GM12875 (cell line): ENCODE measurements around the gene PRKN.

ENCODE experiments used
- H3K4me3 ChIP-seq: one replicate; pipeline ENCODE4 v1.5.1; 2011; ENCODE audit warnings: low read depth, low read length, control low read depth
- CTCF ChIP-seq: IDR thresholded peaks from 2 replicates; pipeline ENCODE4 v1.5.1; 2011; ENCODE audit warnings: low read depth, mild to moderate bottlenecking, control low read depth, inconsistent platforms, low read length, moderate library complexity, borderline replicate concordance; ENCODE audit not compliant: insufficient read depth

Gene PRKN

DNA sequence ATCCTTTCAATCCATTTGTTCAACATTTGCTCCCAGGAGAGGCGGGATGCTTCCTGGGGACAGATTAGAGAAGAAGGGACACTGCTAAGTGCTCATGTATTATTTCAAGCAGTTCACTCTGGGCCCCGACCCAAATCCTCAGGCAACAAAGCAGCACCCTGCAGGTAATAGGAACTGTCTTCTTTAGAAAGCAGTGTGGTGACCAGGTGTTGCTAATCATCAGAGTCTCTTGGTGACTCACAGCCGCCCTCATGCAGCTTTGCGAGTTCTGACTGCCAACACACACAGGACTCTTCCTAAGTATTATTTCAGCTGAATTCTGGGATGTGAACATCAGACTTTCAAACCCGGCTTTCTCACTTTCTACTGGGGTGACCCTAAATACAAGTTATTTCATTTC is 356.4 kb downstream of the PRKN start:
- H3K4me3 ChIP-seq: no peak overlapping the region
- TF ChIP-seq CTCF: no peak

DNA sequence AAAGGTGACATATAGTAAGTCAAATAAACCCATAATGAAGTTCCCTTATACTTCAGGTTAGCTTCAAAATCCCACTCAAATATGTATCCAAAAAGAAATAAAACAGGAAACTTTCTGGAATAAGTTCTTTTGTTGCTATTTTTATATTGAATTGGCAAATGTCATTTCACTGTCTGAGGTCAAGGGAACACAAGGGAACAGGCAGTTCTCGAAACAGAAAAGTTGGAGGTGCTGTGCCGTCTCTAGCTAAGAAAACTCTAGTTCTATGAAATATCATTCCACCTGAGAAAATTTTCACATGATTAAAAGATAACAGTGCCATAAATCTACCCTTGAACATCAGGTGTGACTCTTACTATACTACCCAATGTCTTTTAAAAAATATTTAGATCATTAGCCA is 358.5 kb downstream of the PRKN start:
- no peak for TF ChIP-seq CTCF
- no peak overlapping the region for H3K4me3 ChIP-seq

GRCh38 chr6:162364488-162364887 is 363.1 kb downstream of the PRKN start:
- no peak overlapping the region for H3K4me3 ChIP-seq
- TF ChIP-seq CTCF: no peak

- H3K4me3 ChIP-seq: no peak overlapping the region
- no peak for TF ChIP-seq CTCF
Observed at GRCh38 chr6:162363757-162364156, 363.8 kb downstream of the PRKN start.

- no peak overlapping the region for H3K4me3 ChIP-seq
- no peak for TF ChIP-seq CTCF
Observed at GRCh38 chr6:162360901-162361567, 366.5 kb downstream of the PRKN start.

DNA sequence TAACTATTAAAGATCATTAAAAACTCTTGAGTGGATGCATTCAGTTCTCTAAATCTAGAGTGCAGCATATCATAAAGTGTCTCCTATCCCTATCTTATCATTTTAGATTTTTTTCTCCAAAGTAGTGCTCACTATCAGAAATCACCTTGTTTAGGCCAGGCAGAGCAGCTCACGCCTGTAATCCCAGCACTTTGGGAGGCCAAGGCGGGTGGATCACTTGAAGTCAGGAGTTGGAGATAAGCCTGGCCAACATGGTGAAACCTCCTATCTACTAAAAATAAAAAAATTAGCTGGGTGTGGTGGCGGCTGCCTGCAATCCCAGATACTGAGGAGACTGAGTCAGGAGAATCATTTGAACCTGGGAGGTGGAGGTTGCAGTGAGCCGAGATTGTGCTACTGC is 368.9 kb downstream of the PRKN start:
- no peak overlapping the region for H3K4me3 ChIP-seq
- no peak for TF ChIP-seq CTCF

DNA sequence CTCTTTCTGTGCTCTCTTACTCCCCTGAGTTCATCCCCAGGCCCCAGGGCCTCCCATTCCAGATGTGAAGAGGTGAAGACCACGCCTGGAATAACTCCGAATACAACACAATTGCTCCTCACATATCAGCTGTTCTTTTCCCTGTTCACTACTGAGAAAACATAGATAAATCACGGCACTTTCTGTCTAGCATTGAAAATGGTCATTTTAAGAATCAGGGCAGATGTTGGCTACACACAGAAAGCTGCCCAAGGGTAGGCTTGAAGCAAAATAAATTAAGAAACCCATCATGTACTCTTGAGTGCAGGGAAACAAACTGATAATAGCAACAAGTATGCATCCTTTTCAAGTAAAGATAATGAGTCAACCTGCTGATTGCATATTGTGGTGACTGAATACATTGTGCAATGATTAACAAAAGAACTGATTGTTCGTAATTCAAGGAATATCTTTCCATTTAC is 382.5 kb downstream of the PRKN start:
- no peak for TF ChIP-seq CTCF
- no peak overlapping the region for H3K4me3 ChIP-seq
